Left cardiac atrium (tissue), 4 donors: ENCODE measurements around the gene COL6A3. TPM values are rescaled to one million over a fixed set of nuclear protein-coding genes. Genes with fewer than 3 reads are reported as not detected.

ENCODE experiments used
- ATAC-seq, 2 donors: fragments of 200-7000 bp; cut with Tn5 transposase; one replicate each; pipeline ENCODE4 v1.9.1; 2020; ENCODE audit warnings: mild to moderate bottlenecking in 2 of 2, moderate library complexity in 2 of 2
- DNase-seq: peaks from one replicate; pipeline ENCODE4 v3.0.0-alpha.2; 2020
- intact Hi-C, 2 donors: fragments of 100-400 bp; cut with DNase I; formaldehyde crosslinking; loops; one replicate each; pipeline versions ENCODE4 v1.14.1 to v1.15.1; 2022 to 2023
- total RNA-seq, 2 donors: library from RNA; stranded (reverse); fragmentation: NEBNext Ultra II Directional; extraction: Animal tissue kit (Norgen Biotek cat#: 25700); gene quantifications; one replicate each; pipeline ENCODE4 v1.2.1, GENCODE V29; 2021
- donor health status: DM: no; HTN: yes; CAD: no.
- donor health status: DM: no; HTN: yes; CAD: no; lungs with severe emphysema.
- donor health status: DM: yes; HTN: yes; CAD: no.
- donor health status: Dilated cardiomyopathy.

COL6A3 gene
- total RNA-seq, 2 donors from 2014 or later: 145 to 186 TPM

DNA sequence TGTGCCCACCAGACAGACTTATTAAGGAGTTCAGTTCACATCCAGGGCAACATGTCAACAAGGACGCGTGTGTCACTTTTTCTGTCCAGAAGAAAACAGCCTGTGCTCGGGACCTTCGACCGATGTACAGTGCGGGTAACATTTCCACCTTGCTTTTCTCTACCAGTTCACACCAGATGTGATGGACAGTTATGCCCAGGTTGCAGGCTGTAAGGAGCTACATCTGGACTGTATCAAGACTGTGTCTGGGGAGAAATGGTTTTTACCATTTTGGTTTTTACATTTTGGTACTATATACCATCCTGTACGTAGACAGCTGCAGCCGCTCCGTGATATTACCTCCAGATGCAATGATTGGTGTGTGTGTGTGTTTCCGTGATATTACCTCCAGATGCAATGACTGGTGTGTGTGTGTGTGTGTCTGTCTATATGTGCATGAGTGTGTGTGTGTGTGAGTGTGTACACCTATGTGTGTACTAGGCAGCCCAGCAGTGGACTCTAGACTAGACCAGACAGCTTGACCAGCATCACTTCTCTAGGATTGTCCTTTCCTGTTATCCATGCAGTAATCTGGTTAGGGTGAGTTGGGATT, 118.0 kb downstream of the COL6A3 start:
- ATAC-seq: no peak
- no peak for DNase-seq
- intact Hi-C loops: no loop called here

DNA sequence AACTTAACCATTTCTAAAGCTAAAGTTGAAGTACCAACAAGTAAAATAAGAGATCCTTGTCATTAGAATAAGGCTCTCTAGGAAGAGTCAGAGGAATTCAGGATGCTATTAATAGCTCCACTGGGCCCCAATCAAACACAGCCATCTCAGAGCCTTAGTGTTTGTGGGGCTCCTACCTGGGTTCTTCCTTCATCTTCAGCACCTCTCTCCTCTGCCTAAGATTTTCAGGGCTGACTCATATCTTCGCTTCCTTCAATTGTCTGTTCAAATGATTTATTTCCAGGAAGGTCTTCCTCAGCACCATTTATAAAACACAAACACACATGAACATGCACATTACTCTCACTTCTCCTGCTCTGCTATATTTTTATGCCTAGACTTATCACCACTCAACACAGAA, 119.5 kb downstream of the COL6A3 start:
- ATAC-seq: no peak
- intact Hi-C loops: loop anchor here in 1 of 2 donors (5.0 kb wide), 1 partner anchor 82 kb away; no protein-coding TSS in a partner anchor

DNA sequence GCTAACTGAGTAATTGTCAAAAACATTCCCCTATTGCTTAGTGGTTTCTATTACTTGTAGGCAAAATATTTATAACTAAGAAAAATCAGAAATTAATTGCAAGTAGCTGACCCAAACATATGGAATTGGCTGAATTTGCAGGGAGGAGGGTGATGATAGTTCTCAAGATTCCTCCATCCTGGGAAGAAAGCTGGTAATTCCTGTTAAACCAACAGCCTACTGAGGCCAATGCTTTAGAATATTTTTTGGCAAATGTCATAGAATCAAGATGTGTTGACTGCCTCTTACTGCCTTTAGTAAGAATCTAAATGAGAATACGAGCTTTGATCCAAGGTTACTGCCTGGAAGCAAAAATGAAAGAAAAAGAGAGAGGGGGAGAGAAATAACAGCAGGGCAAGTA, 120.0 kb downstream of the COL6A3 start:
- no peak for DNase-seq
- intact Hi-C loops: loop anchor here in 1 of 2 donors (5.0 kb wide), 1 partner anchor 82 kb away; no protein-coding TSS in a partner anchor

More for the DNA sequence above, 119.5 kb downstream of the COL6A3 start:
- no peak for DNase-seq

GRCh38 chr2:237291138-237291792, 122.7 kb downstream of the COL6A3 start:
- DNase-seq (peak; percentile 97), ATAC-seq (peak; percentile 96 to 97)
- intact Hi-C loops: loop anchor here in 1 of 2 donors (2.0 to 5.0 kb wide), 2 partner anchors 56 to 79 kb away; no protein-coding TSS in a partner anchor

More for the DNA sequence above, 120.0 kb downstream of the COL6A3 start:
- no peak for ATAC-seq

DNA sequence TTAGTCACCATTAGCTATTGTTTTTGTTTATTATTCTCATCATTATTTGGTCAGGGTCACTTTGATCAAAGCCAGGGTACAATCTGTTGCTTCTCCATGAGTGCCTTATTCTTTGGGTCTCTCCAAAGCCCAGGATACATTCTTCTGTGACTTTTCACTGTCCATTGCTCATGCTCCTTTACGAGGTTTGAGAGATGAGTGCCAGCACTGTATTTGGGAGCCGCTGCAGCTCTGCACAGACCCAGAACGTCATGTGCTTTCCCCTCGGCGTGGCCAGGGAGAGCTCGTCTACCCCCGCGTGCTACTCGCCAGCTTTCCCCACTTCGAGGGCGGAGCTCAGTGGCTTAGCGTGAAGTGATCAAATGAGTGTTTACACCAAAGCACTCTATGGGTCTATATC, 123.7 kb downstream of the COL6A3 start:
- ATAC-seq (peak; percentile 83 to 91), DNase-seq (peak; percentile 88)
- intact Hi-C loops: loop anchor here in 1 of 2 donors (2.0 to 5.0 kb wide), 2 partner anchors 55 to 78 kb away; no protein-coding TSS in a partner anchor

GRCh38 chr2:237289139-237289538, 124.8 kb downstream of the COL6A3 start:
- DNase-seq (no peak), ATAC-seq (no peak)
- intact Hi-C loops: no loop called here

GRCh38 chr2:237287872-237288271, 126.1 kb downstream of the COL6A3 start:
- ATAC-seq: no peak
- no peak for DNase-seq
- intact Hi-C loops: no loop called here

- intact Hi-C loops: no loop called here
- DNase-seq: no peak
- no peak for ATAC-seq
These were observed 130.6 kb downstream of the COL6A3 start for GRCh38 chr2:237283131-237283928.

- ATAC-seq: peak in 1 of 2 donors; percentile 73
- intact Hi-C loops: no loop called here
- no peak for DNase-seq
These were observed 131.3 kb downstream of the COL6A3 start for GRCh38 chr2:237282568-237283128.

- intact Hi-C loops: no loop called here
- DNase-seq (no peak), ATAC-seq (no peak)
These were observed 132.1 kb downstream of the COL6A3 start for GRCh38 chr2:237281836-237282306.

GRCh38 chr2:237280939-237281338, 133.0 kb downstream of the COL6A3 start:
- no peak for DNase-seq
- intact Hi-C loops: no loop called here
- no peak for ATAC-seq

- DNase-seq: no peak
- peak in 1 of 2 donors; percentile 76 for ATAC-seq
- intact Hi-C loops: no loop called here
These were observed 133.7 kb downstream of the COL6A3 start for GRCh38 chr2:237280229-237280628.

- DNase-seq (no peak), ATAC-seq (peak in 1 of 2 donors; percentile 21)
- intact Hi-C loops: no loop called here
These were observed 134.8 kb downstream of the COL6A3 start for GRCh38 chr2:237279012-237279768.

DNA sequence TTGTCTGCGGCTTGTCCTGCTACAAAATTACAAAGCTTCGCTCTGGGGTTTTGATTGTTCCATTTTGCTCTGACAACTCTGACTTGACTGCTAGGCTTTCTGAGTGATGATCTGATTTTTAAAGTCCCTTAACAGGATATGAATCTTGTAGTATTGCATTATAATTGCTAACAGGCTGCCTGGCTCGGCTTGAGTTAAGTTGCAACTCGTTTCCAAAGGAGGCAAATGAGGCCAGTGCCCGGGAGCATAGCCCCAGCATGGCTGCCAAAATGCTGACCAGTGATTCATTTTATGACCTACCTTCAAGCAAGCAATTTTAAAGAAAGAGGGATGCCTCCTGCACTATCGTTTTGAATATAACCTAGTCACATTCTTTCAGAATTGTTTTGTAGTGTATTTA, 135.4 kb downstream of the COL6A3 start:
- DNase-seq (peak; percentile 67), ATAC-seq (peak; percentile 71 to 92)
- intact Hi-C loops: no loop called here

- ATAC-seq (no peak), DNase-seq (no peak)
- intact Hi-C loops: no loop called here
These were observed 137.1 kb downstream of the COL6A3 start for GRCh38 chr2:237276716-237277490.
